Measurements from ENCODE around the gene ZNF28. TPM values are rescaled to one million over a fixed set of nuclear protein-coding genes. Genes with fewer than 3 reads are reported as not detected.

The ZNF28 gene
- total RNA-seq, 1 experiment from 2014 or later: 29.7 TPM

GRCh38 chr19:52749780-52750179 lies 71.7 kb downstream of the ZNF28 start:
- Histone ChIP-seq H3F3A (ENCODE audit: low read length, unreplicated experiment) (no peaks in the 10 kb centered on the region), H3K79me2 (ENCODE audit: low read length) (no peaks in the 10 kb centered on the region), H2AFZ (ENCODE audit: low read length) (no peak overlapping the region), H4K20me1 (ENCODE audit: low read length) (no peaks in the 10 kb centered on the region), H3K4me3 (ENCODE audit: low read length) (no peak overlapping the region), H3K9me2 (replicated peaks; ENCODE audit: low read length) (no peaks in the 10 kb centered on the region), H3K9me3 (ENCODE audit: low read length) (peaks cover 4% of the 10 kb centered on the region; the same call in 1 of the 2 replicates), H3K9ac (ENCODE audit: low read length) (no peak overlapping the region), H3K4me2 (ENCODE audit: low read length) (no peak overlapping the region), H3K36me3 (ENCODE audit: low read depth, low read length) (no peaks in the 10 kb centered on the region), H3K27ac (ENCODE audit: low read length) (no peak overlapping the region), H3K4me1 (ENCODE audit: insufficient read depth, low read length) (no peaks in the 10 kb centered on the region), H3K27me3 (ENCODE audit: low read length) (no peaks in the 10 kb centered on the region)
- ATAC-seq (no peak), DNase-seq (no peak)
- CTCF ChIA-PET: no interaction called here
- no TSS peak for BruUV-seq (replicated peaks)
- POLR2A ChIA-PET (ENCODE audit: unreplicated experiment): no interaction called here
- no peak for TF ChIP-seq CTCF (conservative IDR thresholded peaks at IDR 0.05; ENCODE audit: low read depth, low read length)
- TF ChIP-seq EZH2 (IDR thresholded peaks at IDR 0.05; ENCODE audit: low read length, unreplicated experiment): no peak
- no peak for TF ChIP-seq EZH2phosphoT487 (IDR thresholded peaks at IDR 0.05; ENCODE audit: borderline replicate concordance, low read length)
- intact Hi-C loops (cut with micrococcal nuclease): no loop called here

GRCh38 chr19:52748336-52748950 lies 73.0 kb downstream of the ZNF28 start:
- Histone ChIP-seq H3K9me3 (ENCODE audit: low read length) (no peaks in the 10 kb centered on the region), H3F3A (ENCODE audit: low read length, unreplicated experiment) (no peaks in the 10 kb centered on the region), H3K79me2 (ENCODE audit: low read length) (no peaks in the 10 kb centered on the region), H3K9ac (ENCODE audit: low read length) (no peak overlapping the region), H4K20me1 (ENCODE audit: low read length) (no peaks in the 10 kb centered on the region), H3K4me1 (ENCODE audit: insufficient read depth, low read length) (no peaks in the 10 kb centered on the region), H3K27me3 (ENCODE audit: low read length) (no peaks in the 10 kb centered on the region), H2AFZ (ENCODE audit: low read length) (0 out of 2 replicates have a peak overlapping the region, but pooled peaks have one; percentile 52), H3K27ac (ENCODE audit: low read length) (no peak overlapping the region), H3K36me3 (ENCODE audit: low read depth, low read length) (no peaks in the 10 kb centered on the region), H3K9me2 (replicated peaks; ENCODE audit: low read length) (no peaks in the 10 kb centered on the region), H3K4me2 (ENCODE audit: low read length) (peak overlapping the region; percentile 46), H3K4me3 (ENCODE audit: low read length) (no peak overlapping the region)
- ChIA-PET CTCF (no interaction called here), POLR2A (ENCODE audit: unreplicated experiment) (no interaction called here)
- intact Hi-C loops (cut with micrococcal nuclease): loop anchor here (1.0 kb wide), 3 partner anchors 110 to 500 kb away; partner anchors contain the start of genes ZNF808 and ZNF83
- ATAC-seq: peak; percentile 62
- peak; percentile 67 for DNase-seq
- TF ChIP-seq EZH2phosphoT487 (IDR thresholded peaks at IDR 0.05; ENCODE audit: borderline replicate concordance, low read length) (no peak), CTCF (conservative IDR thresholded peaks at IDR 0.05; ENCODE audit: low read depth, low read length) (peak; percentile 73), EZH2 (IDR thresholded peaks at IDR 0.05; ENCODE audit: low read length, unreplicated experiment) (no peak)
- BruUV-seq (replicated peaks): no TSS peak

Other genes starting within 250 kb of the ZNF28 start
- gene ZNF83, start 183.3 kb downstream of the ZNF28 start, total RNA-seq (2014; rRNA removed): 32.9 and 45.4 TPM in 2 replicates
- 8.4 and 12.7 TPM in 2 replicates for gene ZNF611, start 86.6 kb downstream of the ZNF28 start, total RNA-seq (2014; rRNA removed)
- 5.4 and 8.6 TPM in 2 replicates for gene ZNF600, start 34.8 kb downstream of the ZNF28 start, total RNA-seq (2014; rRNA removed)
- 18.7 and 21.5 TPM in 2 replicates for gene ZNF468, start 36.0 kb upstream of the ZNF28 start, total RNA-seq (2014; rRNA removed)
- gene ZNF320, start 76.0 kb upstream of the ZNF28 start, total RNA-seq (2014; rRNA removed): 7.7 and 10.6 TPM in 2 replicates
- 5.2 and 5.4 TPM in 2 replicates for gene ZNF888, start 101.8 kb upstream of the ZNF28 start, total RNA-seq (2014; rRNA removed)
- gene ZNF816, start 141.2 kb upstream of the ZNF28 start, total RNA-seq (2014; rRNA removed): 7.6 and 10.2 TPM in 2 replicates
- not detected in 2 replicates for gene ERVV-1, start 192.3 kb upstream of the ZNF28 start, total RNA-seq (2014; rRNA removed)
- not detected in 2 replicates for gene ERVV-2, start 223.1 kb upstream of the ZNF28 start, total RNA-seq (2014; rRNA removed)